HepG2 (cell line): ENCODE measurements around the gene MAPK10. TPM values are rescaled to one million over a fixed set of nuclear protein-coding genes. Genes with fewer than 3 reads are reported as not detected.

Experiments used
- ATAC-seq: fragments of 200-7000 bp; cut with Tn5 transposase; 3 replicates; pipeline ENCODE4 v1.9.1; 2020; ENCODE audit warnings: mild to moderate bottlenecking, moderate library complexity
- BruUV-seq: library from RNA; stranded (reverse); fragments of 400-500 nt; replicated peaks from 2 replicates; lab custom pipeline; 2021; lab: Mats Ljungman, UMichigan
- CTCF ChIA-PET: fragments of 300-600 bp; formaldehyde crosslinking; extraction: SDS; loops from one replicate; lab custom pipeline; 2021; ENCODE audit warnings: low total read pairs, inconsistent platforms, low intra/inter-chr PET ratio; lab: Yijun Ruan, JAX
- POLR2A ChIA-PET: fragments of 350-600 bp; sonication (Branson Sonifier 250); formaldehyde crosslinking; loops from one replicate; lab custom pipeline; 2020; ENCODE audit warnings: antibody characterized with exemption, inconsistent platforms; lab: Yijun Ruan, JAX
- DNase-seq: peaks from one replicate; pipeline ENCODE4 v3.0.0-alpha.2; 2015; ENCODE audit warnings: low spot score
- FAIRE-seq: peaks from 3 replicates; lab custom pipeline; 2011; peaks lifted over from hg19 to GRCh38; lab: Jason Lieb, UNC
- H2AFZ ChIP-seq: one replicate; pipeline ENCODE4 v1.6.1; 2011; ENCODE audit warnings: low read length, inconsistent platforms
- H3K27ac ChIP-seq: fragments of 300-600 bp; 3 replicates; pipeline ENCODE4 v1.8.0; 2011; ENCODE audit warnings: mixed run types, mild to moderate bottlenecking, mixed read lengths, low read length, inconsistent platforms; ENCODE audit not compliant: insufficient read depth; ENCODE audit errors: extremely low read length
- H3K27me3 ChIP-seq, 2 experiments: fragments of 200-600 bp in 1 of 2; 2 replicates in 1 of 2; 3 replicates in 1 of 2; pipeline versions ENCODE4 v1.6.0 to v1.8.0; 2011; ENCODE audit warnings: low read length in 2 of 2, mild to moderate bottlenecking in 2 of 2, moderate library complexity in 2 of 2, inconsistent platforms in 1 of 2; ENCODE audit not compliant: insufficient read depth in 2 of 2, control insufficient read depth in 1 of 2
- H3K36me3 ChIP-seq, 2 experiments: fragments of 200-600 bp in 1 of 2; replicated peaks in 1 of 2; 2 replicates in 1 of 2; 3 replicates in 1 of 2; pipeline versions ENCODE4 v1.5.1 to v1.8.0; 2011; ENCODE audit warnings: low read length in 2 of 2, inconsistent platforms in 1 of 2; ENCODE audit not compliant: insufficient read depth in 2 of 2, control insufficient read depth in 1 of 2
- H3K4me1 ChIP-seq: 2 replicates; pipeline ENCODE4 v1.5.1; 2012; ENCODE audit warnings: low read length, inconsistent platforms; ENCODE audit not compliant: insufficient read depth
- H3K4me2 ChIP-seq: 2 replicates; pipeline ENCODE4 v1.6.0; 2011; ENCODE audit warnings: low read depth, low read length, inconsistent platforms
- H3K4me3 ChIP-seq, 3 experiments: fragments of 200-600 bp in 1 of 3; sonication (generic), shearing (Covaris generic) in 1 of 3; replicated peaks in 1 of 3; 2 replicates each; pipeline ENCODE4 v1.5.1; 2011 to 2016; ENCODE audit warnings: low read length in 3 of 3, inconsistent platforms in 2 of 3, low read depth in 2 of 3, mild to moderate bottlenecking in 2 of 3, control low read depth in 1 of 3, mixed read lengths in 1 of 3; ENCODE audit not compliant: insufficient read depth in 1 of 3
- H3K79me2 ChIP-seq: one replicate; pipeline ENCODE4 v1.6.1; 2011; ENCODE audit warnings: low read length, inconsistent platforms; ENCODE audit not compliant: insufficient read depth
- H3K9ac ChIP-seq: 2 replicates; pipeline ENCODE4 v1.6.0; 2011; ENCODE audit warnings: mild to moderate bottlenecking, low read depth, low read length, inconsistent platforms; ENCODE audit not compliant: insufficient read depth
- H3K9me3 ChIP-seq: 2 replicates; pipeline ENCODE4 v1.5.1; 2012; ENCODE audit warnings: mild to moderate bottlenecking, low read length
- H4K20me1 ChIP-seq: 2 replicates; pipeline ENCODE4 v1.6.0; 2011; ENCODE audit warnings: inconsistent platforms, mild to moderate bottlenecking, low read length, moderate library complexity; ENCODE audit not compliant: insufficient read depth
- CENPX ChIP-seq: sonication (generic); formaldehyde crosslinking; IDR thresholded peaks from 2 replicates; pipeline ENCODE4 v1.9.0; 2021; ENCODE audit warnings: mild to moderate bottlenecking, missing genetic modification reagents, moderate library complexity
- EED ChIP-seq: sonication (generic); formaldehyde crosslinking; IDR thresholded peaks from 2 replicates; pipeline ENCODE4 v1.5.0; 2020; ENCODE audit warnings: mild to moderate bottlenecking, missing genetic modification reagents
- FOXP1 ChIP-seq, 2 experiments: fragments of 450-650 bp in 1 of 2; IDR thresholded peaks; 2 replicates each; pipeline ENCODE4 v1.6.1; 2017 to 2018; ENCODE audit warnings: antibody characterized with exemption in 1 of 2
- HNF4G ChIP-seq, 2 experiments: sonication (generic) in 1 of 2; formaldehyde crosslinking in 1 of 2; IDR thresholded peaks; 2 replicates each; pipeline versions ENCODE4 v1.4.0 to v1.6.1; 2011 to 2020; ENCODE audit warnings: borderline replicate concordance in 2 of 2, low read depth in 2 of 2, mild to moderate bottlenecking in 2 of 2, low read length in 1 of 2, missing genetic modification reagents in 1 of 2, moderate library complexity in 1 of 2
- JUNB ChIP-seq: sonication (generic); formaldehyde crosslinking; IDR thresholded peaks from 2 replicates; pipeline ENCODE4 v1.8.0; 2022; ENCODE audit warnings: missing genetic modification reagents, mild to moderate bottlenecking, borderline replicate concordance
- KDM2A ChIP-seq: sonication (generic); formaldehyde crosslinking; IDR thresholded peaks from 2 replicates; pipeline ENCODE4 v1.4.0; 2020; ENCODE audit warnings: low read depth, missing genetic modification reagents, borderline replicate concordance
- MAFF ChIP-seq: IDR thresholded peaks from 2 replicates; pipeline ENCODE4 v1.6.1; 2011; ENCODE audit warnings: low read depth, low read length, improper control_type of control experiment
- MAFK ChIP-seq, 2 experiments: IDR thresholded peaks in 1 of 2; conservative IDR thresholded peaks in 1 of 2; 2 replicates each; pipeline ENCODE4 v1.6.1; 2011; ENCODE audit warnings: improper control_type of control experiment in 2 of 2, low read length in 2 of 2
- ZMYM3 ChIP-seq: sonication (generic); formaldehyde crosslinking; IDR thresholded peaks from 2 replicates; pipeline ENCODE4 v1.5.1; 2020; ENCODE audit warnings: mild to moderate bottlenecking, missing genetic modification reagents
- ZNF101 ChIP-seq: sonication (generic); formaldehyde crosslinking; IDR thresholded peaks from 2 replicates; pipeline ENCODE4 v1.4.0; 2020; ENCODE audit warnings: mild to moderate bottlenecking, low read depth, missing genetic modification reagents, borderline replicate concordance
- ZNF256 ChIP-seq: sonication (generic); formaldehyde crosslinking; conservative IDR thresholded peaks from 2 replicates; pipeline ENCODE4 v1.4.0; 2020; ENCODE audit warnings: missing genetic modification reagents
- ZNF362 ChIP-seq: sonication (generic); formaldehyde crosslinking; IDR thresholded peaks from 2 replicates; pipeline ENCODE4 v1.4.0; 2020; ENCODE audit warnings: missing genetic modification reagents, mild to moderate bottlenecking, borderline replicate concordance
- ZNF720 ChIP-seq: sonication (generic); formaldehyde crosslinking; IDR thresholded peaks from 2 replicates; pipeline ENCODE4 v1.4.0; 2020; ENCODE audit warnings: missing genetic modification reagents
- ZSCAN31 ChIP-seq: sonication (generic); formaldehyde crosslinking; IDR thresholded peaks from 2 replicates; pipeline ENCODE4 v1.5.0; 2020; ENCODE audit warnings: low read depth, mild to moderate bottlenecking, missing genetic modification reagents
- WGBS: methylation state at CpG from one replicate; pipeline ENCODE4 v1.1.6; 2017; ENCODE audit warnings: low lambda C conversion rate; 5-methylcytosine and 5-hydroxymethylcytosine counted together
- in situ Hi-C: cut with HindIII; loops from 2 replicates; pipeline ENCODE4 v1.10.0; 2017; ENCODE audit warnings: low pct_unique_long_range_greater_than_20kb; ENCODE audit not compliant: extremely low pct_ligation_motif_present
- intact Hi-C: fragments of 100-400 bp; cut with micrococcal nuclease; formaldehyde crosslinking; loops from one replicate; pipeline ENCODE4 v1.10.0; 2022; ENCODE audit not compliant: unreplicated experiment
- polyA plus RNA-seq, 8 experiments: library from polyadenylated mRNA; depleted of rRNA in 3 of 8; stranded (reverse) in 7 of 8; unstranded in 1 of 8; fragments of >200 nt; fragmentation: Illumina TruSeq in 4 of 8; extraction: Trizol in 4 of 8; gene quantifications; 2 replicates each; pipeline versions ENCODE4 v1.2.1 to v1.2.3, GENCODE V29; 2011 to 2016; ENCODE audit warnings: low read depth in 4 of 8, missing spikeins in 1 of 8, mixed read lengths in 1 of 8; ENCODE audit not compliant: insufficient read depth in 1 of 8
- total RNA-seq, 5 experiments: library from RNA; depleted of rRNA; stranded (reverse); fragments of >200 nt; fragmentation: Illumina TruSeq; extraction: Trizol; gene quantifications; 2 replicates each; pipeline ENCODE4 v1.2.3, GENCODE V29; 2016; ENCODE audit warnings: low read depth in 1 of 5

Gene MAPK10
- total and polyA plus RNA-seq, 2 of the 13 experiments (the other 11 are each of a cell fraction or from before 2014, with no cell fraction given) = not detected

GRCh38 chr4:86381431-86381830, 21.6 kb upstream of the MAPK10 start:
- DNase-seq (no peak), FAIRE-seq (no peak), ATAC-seq (no peak)
- TF ChIP-seq EED (CRISPR knock-in tag) (no peak), KDM2A (CRISPR knock-in tag) (no peak), ZNF256 (CRISPR knock-in tag) (no peak), ZNF101 (CRISPR knock-in tag) (no peak), CENPX (no peak), JUNB (CRISPR knock-in tag) (no peak), ZMYM3 (CRISPR knock-in tag) (no peak), ZNF720 (CRISPR knock-in tag) (no peak)
- no peaks in the 10 kb centered on the region for H3K36me3 ChIP-seq
- no peaks in the 10 kb centered on the region for H3K79me2 ChIP-seq
- in situ Hi-C loops (no loop called here), intact Hi-C loops (no loop called here)
- no peaks in the 10 kb centered on the region for H4K20me1 ChIP-seq
- H2AFZ ChIP-seq = no peak overlapping the region
- ChIA-PET CTCF (no interaction called here), POLR2A (no interaction called here)
- BruUV-seq = no TSS peak
- no peak overlapping the region for H3K4me2 ChIP-seq
- H3K27ac ChIP-seq = no peak overlapping the region
- WGBS = 19% methylated on average over 4 of the region's 4 CpGs
- no peaks in the 10 kb centered on the region for H3K9me3 ChIP-seq
- H3K4me1 ChIP-seq = no peaks in the 10 kb centered on the region
- H3K9ac ChIP-seq = no peak overlapping the region
- H3K27me3 ChIP-seq = no peaks in the 10 kb centered on the region
- H3K4me3 ChIP-seq = no peak overlapping the region

- peak; percentile 53; the same call in 2 of the 3 replicates for ATAC-seq
- in situ Hi-C loops (no loop called here), intact Hi-C loops (no loop called here)
- TF ChIP-seq HNF4G (IDR thresholded peaks at IDR 0.05; ENCODE audit: borderline replicate concordance, low read depth, low read length) (0 out of 2 replicates have a peak, but pooled peaks have one; percentile 15), HNF4G (CRISPR knock-in tag; IDR thresholded peaks at IDR 0.05; ENCODE audit: borderline replicate concordance, low read depth) (no peak), FOXP1 (IDR thresholded peaks at IDR 0.05) (no peak), FOXP1 (CRISPR knock-in tag; IDR thresholded peaks at IDR 0.05) (peak; percentile 53; the same call in 1 of the 2 replicates), ZNF362 (CRISPR knock-in tag) (no peak), MAFF (peak; percentile 71), MAFK (conservative IDR thresholded peaks at IDR 0.05 in 1 of 2, IDR thresholded peaks at IDR 0.05 in 1 of 2; ENCODE audit: low read length in 2 of 2) (peak; percentile 76 to 79), ZSCAN31 (CRISPR knock-in tag) (no peak)
- FAIRE-seq = no peak
- Histone ChIP-seq H2AFZ (no peak overlapping the region), H4K20me1 (no peaks in the 10 kb centered on the region), H3K9me3 (no peaks in the 10 kb centered on the region), H3K4me1 (no peaks in the 10 kb centered on the region), H3K27ac (no peak overlapping the region), H3K4me2 (no peak overlapping the region), H3K4me3 (no peak overlapping the region), H3K36me3 (no peaks in the 10 kb centered on the region), H3K9ac (no peak overlapping the region), H3K27me3 (no peaks in the 10 kb centered on the region), H3K79me2 (no peaks in the 10 kb centered on the region)
- BruUV-seq = no TSS peak
- CTCF ChIA-PET = no interaction called here
- POLR2A ChIA-PET = no interaction called here
- peak; percentile 11 for DNase-seq
Observed at GRCh38 chr4:86380181-86380724, 20.4 kb upstream of the MAPK10 start.
